Measurements from ENCODE around the gene DKK2. TPM values are rescaled to one million over a fixed set of nuclear protein-coding genes. Genes with fewer than 3 reads are reported as not detected.

DKK2 gene, protein sequence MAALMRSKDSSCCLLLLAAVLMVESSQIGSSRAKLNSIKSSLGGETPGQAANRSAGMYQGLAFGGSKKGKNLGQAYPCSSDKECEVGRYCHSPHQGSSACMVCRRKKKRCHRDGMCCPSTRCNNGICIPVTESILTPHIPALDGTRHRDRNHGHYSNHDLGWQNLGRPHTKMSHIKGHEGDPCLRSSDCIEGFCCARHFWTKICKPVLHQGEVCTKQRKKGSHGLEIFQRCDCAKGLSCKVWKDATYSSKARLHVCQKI
- total RNA-seq (2022; extraction: Qiagen RNA extraction) = not detected in 5 replicates

DNA sequence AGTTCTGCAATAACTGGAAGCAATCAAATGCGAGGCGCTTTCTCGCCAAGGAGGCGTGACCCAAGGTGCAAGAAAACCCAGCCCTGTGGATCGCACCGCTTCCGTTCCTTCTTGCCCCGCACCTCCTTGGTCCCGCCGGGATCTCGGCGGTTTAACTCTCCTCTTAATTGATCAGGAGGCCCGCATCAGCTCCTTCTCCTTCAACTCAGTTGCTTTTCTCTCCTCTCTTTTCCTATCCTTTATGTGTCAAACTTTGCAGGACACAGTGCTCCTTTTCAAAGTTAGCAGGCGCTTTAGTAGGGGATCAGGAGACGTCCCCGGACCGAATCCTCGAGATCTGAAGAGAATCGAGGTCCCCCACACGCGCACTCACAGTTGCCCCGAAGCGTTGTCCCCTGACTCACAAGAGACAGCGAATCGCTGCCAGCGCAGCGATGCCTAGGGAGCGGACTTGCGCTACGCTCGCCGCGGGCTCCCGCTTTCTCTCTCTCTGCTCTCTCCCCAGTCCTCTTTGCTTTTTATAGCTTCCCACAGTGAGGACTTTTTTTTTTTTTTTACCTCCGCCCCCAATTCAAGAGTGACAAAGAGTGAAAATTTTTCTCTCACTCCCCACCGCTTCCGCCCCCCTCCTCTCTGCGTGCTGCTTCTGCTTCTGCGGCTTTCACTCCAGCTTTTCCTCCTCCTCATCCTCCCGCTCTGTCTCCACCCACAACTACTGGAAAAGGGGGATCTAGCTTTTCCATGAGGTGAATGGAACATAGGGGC is at the start of gene DKK2:
Gene DKK2 (minus strand): TSS at position 495 of the 765 bp plus-strand sequence. CDS start 722 bp downstream, outside the sequence.

Measured in A549 treated with Hydrocortisone at 1 μM for 4 hours (cell line).